Anterior cingulate cortex (tissue), 58 donors: ENCODE results near the gene ERICH2.
"Not testable (repeated sequence)": the region's sequence is repeated elsewhere in the genome, so short reads cannot be mapped to it uniquely, and the experiment has no call there.

Experiments used
- DNase-seq, 58 donors: peaks; one replicate each; lab custom pipeline; 2025; lab: John Stamatoyannopoulos, UW

Gene ERICH2

GRCh38 chr2:170770008-170770605 lies at the start of gene ERICH2:
TSS of gene ERICH2 (plus strand) at chr2:170770378. CDS start at chr2:170770682, 304 bp downstream.
- peak in 34 of 58 donors; percentile 3 to 73 (median 36) for DNase-seq

GRCh38 chr2:170721678-170722077 lies 48.5 kb upstream of the ERICH2 start:
- DNase-seq, result no peak

GRCh38 chr2:170722301-170722700 lies 47.9 kb upstream of the ERICH2 start:
- no peak for DNase-seq

GRCh38 chr2:170723446-170723958 lies 46.7 kb upstream of the ERICH2 start:
- DNase-seq, result no peak

GRCh38 chr2:170733798-170734600 lies 36.2 kb upstream of the ERICH2 start:
- DNase-seq, result no peak

GRCh38 chr2:170734601-170735000 lies 35.6 kb upstream of the ERICH2 start:
- not testable (repeated sequence) for DNase-seq

GRCh38 chr2:170736628-170737027 lies 33.5 kb upstream of the ERICH2 start:
- no peak for DNase-seq

GRCh38 chr2:170737406-170737805 lies 32.8 kb upstream of the ERICH2 start:
- DNase-seq, result no peak

- no peak for DNase-seq
Observed at GRCh38 chr2:170737821-170738220, 32.4 kb upstream of the ERICH2 start.

GRCh38 chr2:170739048-170739447 lies 31.1 kb upstream of the ERICH2 start:
- DNase-seq, result no peak

- no peak for DNase-seq
Observed at GRCh38 chr2:170739507-170740046, 30.6 kb upstream of the ERICH2 start.

- DNase-seq, result no peak
Observed at GRCh38 chr2:170740660-170741059, 29.5 kb upstream of the ERICH2 start.

GRCh38 chr2:170742000-170742399 lies 28.2 kb upstream of the ERICH2 start:
- DNase-seq, result no peak

- DNase-seq, result no peak
Observed at GRCh38 chr2:170742896-170743529, 27.2 kb upstream of the ERICH2 start.

- DNase-seq, result no peak
Observed at GRCh38 chr2:170743530-170744239, 26.5 kb upstream of the ERICH2 start.

- no peak for DNase-seq
Observed at GRCh38 chr2:170744248-170745002, 25.8 kb upstream of the ERICH2 start.

- no peak for DNase-seq
Observed at GRCh38 chr2:170745305-170745704, 24.9 kb upstream of the ERICH2 start.

GRCh38 chr2:170747921-170748320 lies 22.3 kb upstream of the ERICH2 start:
- DNase-seq, result no peak

GRCh38 chr2:170751555-170751954 lies 18.6 kb upstream of the ERICH2 start:
- DNase-seq, result not testable (repeated sequence)

- DNase-seq, result no peak
Observed at GRCh38 chr2:170761572-170761971, 8.6 kb upstream of the ERICH2 start.
